ENCODE results near the gene NADSYN1.

NADSYN1 gene

GRCh38 chr11:71505001-71505400 is 52.0 kb downstream of the NADSYN1 start:
- no peak overlapping the region for H2AFZ ChIP-seq (ENCODE audit: low read depth, low read length)
- ATAC-seq (ENCODE audit: insufficient read depth, low read depth), result no peak
- H3K4me3 ChIP-seq (ENCODE audit: low read depth in 1 of 2, low read length in 2 of 2), result no peak overlapping the region
- TF ChIP-seq CTCF (IDR thresholded peaks at IDR 0.05; ENCODE audit: borderline replicate concordance, extremely low read depth, low read length, poor library complexity, severe bottlenecking) (no peak), EZH2 (IDR thresholded peaks at IDR 0.05; ENCODE audit: borderline replicate concordance, low read depth, low read length, severe bottlenecking) (no peak)
- H3K79me2 ChIP-seq (ENCODE audit: insufficient read depth, low read length), result no peaks in the 10 kb centered on the region
- H4K20me1 ChIP-seq (ENCODE audit: insufficient read depth, low read length), result no peaks in the 10 kb centered on the region
- H3K27me3 ChIP-seq (ENCODE audit: insufficient read depth, low read length, poor library complexity), result no peaks in the 10 kb centered on the region
- no peak for DNase-seq
- H3K36me3 ChIP-seq (ENCODE audit: insufficient read depth, low read length), result peaks cover 28% of the 10 kb centered on the region
- no peaks in the 10 kb centered on the region for H3K4me1 ChIP-seq (ENCODE audit: insufficient read depth, low read length)
- no peaks in the 10 kb centered on the region for H3K9me3 ChIP-seq (ENCODE audit: insufficient read depth, low read length, severe bottlenecking)
- H3K9ac ChIP-seq (ENCODE audit: low read depth, low read length), result no peak overlapping the region
- no peak overlapping the region for H3K4me2 ChIP-seq (ENCODE audit: insufficient read depth, low read length)
- no peak overlapping the region for H3K27ac ChIP-seq (ENCODE audit: low read length)

- Histone ChIP-seq H3K9ac (ENCODE audit: low read depth, low read length) (no peak overlapping the region), H2AFZ (ENCODE audit: low read depth, low read length) (no peak overlapping the region), H3K27me3 (ENCODE audit: insufficient read depth, low read length, poor library complexity) (no peaks in the 10 kb centered on the region), H3K4me3 (ENCODE audit: low read depth in 1 of 2, low read length in 2 of 2) (no peak overlapping the region), H3K4me1 (ENCODE audit: insufficient read depth, low read length) (no peaks in the 10 kb centered on the region), H3K4me2 (ENCODE audit: insufficient read depth, low read length) (no peak overlapping the region), H3K36me3 (ENCODE audit: insufficient read depth, low read length) (peaks cover 21% of the 10 kb centered on the region), H3K79me2 (ENCODE audit: insufficient read depth, low read length) (no peaks in the 10 kb centered on the region), H3K9me3 (ENCODE audit: insufficient read depth, low read length, severe bottlenecking) (peaks cover 2% of the 10 kb centered on the region), H4K20me1 (ENCODE audit: insufficient read depth, low read length) (no peaks in the 10 kb centered on the region), H3K27ac (ENCODE audit: low read length) (no peak overlapping the region)
- TF ChIP-seq EZH2 (IDR thresholded peaks at IDR 0.05; ENCODE audit: borderline replicate concordance, low read depth, low read length, severe bottlenecking), result no peak
- no peak for TF ChIP-seq CTCF (IDR thresholded peaks at IDR 0.05; ENCODE audit: borderline replicate concordance, extremely low read depth, low read length, poor library complexity, severe bottlenecking)
- DNase-seq (no peak), ATAC-seq (ENCODE audit: insufficient read depth, low read depth) (no peak)
Measured at GRCh38 chr11:71505781-71506180, 52.8 kb downstream of the NADSYN1 start.

- no peak overlapping the region for H3K27ac ChIP-seq (ENCODE audit: low read length)
- H3K9me3 ChIP-seq (ENCODE audit: insufficient read depth, low read length, severe bottlenecking), result peaks cover 2% of the 10 kb centered on the region
- ATAC-seq (ENCODE audit: insufficient read depth, low read depth), result no peak
- H3K36me3 ChIP-seq (ENCODE audit: insufficient read depth, low read length), result peaks cover 10% of the 10 kb centered on the region; the same call in 1 of the 2 replicates
- H3K79me2 ChIP-seq (ENCODE audit: insufficient read depth, low read length), result no peaks in the 10 kb centered on the region
- no peak overlapping the region for H3K4me3 ChIP-seq (ENCODE audit: low read depth in 1 of 2, low read length in 2 of 2)
- DNase-seq, result no peak
- no peak overlapping the region for H3K9ac ChIP-seq (ENCODE audit: low read depth, low read length)
- H3K27me3 ChIP-seq (ENCODE audit: insufficient read depth, low read length, poor library complexity), result no peaks in the 10 kb centered on the region
- no peak overlapping the region for H2AFZ ChIP-seq (ENCODE audit: low read depth, low read length)
- TF ChIP-seq CTCF (IDR thresholded peaks at IDR 0.05; ENCODE audit: borderline replicate concordance, extremely low read depth, low read length, poor library complexity, severe bottlenecking) (no peak), EZH2 (IDR thresholded peaks at IDR 0.05; ENCODE audit: borderline replicate concordance, low read depth, low read length, severe bottlenecking) (no peak)
- H3K4me1 ChIP-seq (ENCODE audit: insufficient read depth, low read length), result no peaks in the 10 kb centered on the region
- no peaks in the 10 kb centered on the region for H4K20me1 ChIP-seq (ENCODE audit: insufficient read depth, low read length)
- no peak overlapping the region for H3K4me2 ChIP-seq (ENCODE audit: insufficient read depth, low read length)
Measured at GRCh38 chr11:71507102-71507501, 54.1 kb downstream of the NADSYN1 start.

All from DND-41 (cell line).